Activated T-helper 17 cell treated with anti-CD3 and anti-CD28 coated beads, Interleukin-2, amount 50 U/mL, for 72 hours (primary cell): ENCODE results near the gene ATM. TPM values are rescaled to one million over a fixed set of nuclear protein-coding genes. Genes with fewer than 3 reads are reported as not detected.
A peak's percentile ranks its signal among the peaks of the same experiment; 100 is the strongest.
"Not testable (repeated sequence)": the region's sequence is repeated elsewhere in the genome, so short reads cannot be mapped to it uniquely, and the experiment has no call there.

Experiments
- ATAC-seq: fragments of 150-1000 bp; cut with Tn5 transposase; replicated peaks from 2 replicates; pipeline ENCODE4 v1.10.0; 2021; ENCODE audit warnings: mild to moderate bottlenecking, moderate library complexity
- H3K27ac Mint-ChIP-seq: one replicate; pipeline ENCODE4 v1.8.0; 2022; ENCODE audit warnings: mixed read lengths
- H3K27me3 Mint-ChIP-seq: one replicate; pipeline ENCODE4 v1.8.0; 2022; ENCODE audit warnings: mixed read lengths
- H3K36me3 Mint-ChIP-seq: one replicate; pipeline ENCODE4 v1.8.0; 2022; ENCODE audit warnings: low read depth, mild to moderate bottlenecking, mixed read lengths
- H3K4me1 Mint-ChIP-seq: one replicate; pipeline ENCODE4 v1.8.0; 2022; ENCODE audit warnings: mixed read lengths
- H3K4me3 Mint-ChIP-seq: one replicate; pipeline ENCODE4 v1.8.0; 2022; ENCODE audit warnings: mild to moderate bottlenecking, mixed read lengths
- H3K9me3 Mint-ChIP-seq: one replicate; pipeline ENCODE4 v1.8.0; 2022; ENCODE audit warnings: mixed read lengths
- total RNA-seq, 2 donors: library from RNA; stranded (reverse); gene quantifications; one replicate each; pipeline ENCODE4 v1.2.3, GENCODE V29; 2022

Gene ATM
- total RNA-seq, 2 donors from 2014 or later, result 43.6 to 89.7 TPM

DNA sequence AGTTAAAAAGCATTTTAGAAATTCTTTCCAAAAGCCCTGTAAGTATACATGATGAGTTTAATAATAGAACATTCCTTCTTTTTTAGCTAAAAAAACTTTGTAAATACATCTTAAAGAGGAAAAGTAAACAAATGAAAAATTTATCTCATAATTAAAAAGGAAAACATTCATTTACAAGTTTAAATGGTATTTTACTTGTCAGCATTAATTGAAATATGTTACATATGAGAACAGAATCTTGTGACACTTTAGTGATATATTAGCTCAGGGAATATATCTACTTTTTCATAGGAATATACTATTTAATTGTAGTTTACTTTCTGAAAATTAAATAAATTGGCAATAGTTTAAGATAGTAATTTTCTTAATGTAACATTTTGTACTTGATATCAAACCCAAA is 66.2 kb downstream of the ATM start:
- H3K4me1 Mint-ChIP-seq, H3K4me3 Mint-ChIP-seq, ATAC-seq, H3K9me3 Mint-ChIP-seq, H3K27ac Mint-ChIP-seq, H3K27me3 Mint-ChIP-seq: not testable (repeated sequence)
- H3K36me3 Mint-ChIP-seq, result peaks cover 85% of the 10 kb centered on the region

DNA sequence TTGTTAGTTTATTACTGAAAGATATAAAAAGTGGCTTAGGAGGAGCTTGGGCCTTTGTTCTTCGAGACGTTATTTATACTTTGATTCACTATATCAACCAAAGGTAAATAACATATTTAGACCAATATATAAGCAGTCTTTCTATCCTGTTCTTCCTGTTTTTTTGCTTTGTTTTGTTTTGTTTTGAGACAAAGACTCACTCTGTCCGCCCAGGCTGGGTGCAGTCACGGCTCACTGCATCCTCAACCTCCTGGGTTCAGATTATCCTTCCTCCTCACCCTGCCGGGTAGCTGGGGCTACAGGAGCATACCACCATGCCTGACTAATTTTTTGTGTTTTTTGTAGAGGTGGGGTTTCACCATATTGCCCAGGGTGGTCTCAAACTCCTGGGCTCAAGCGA is 66.8 kb downstream of the ATM start:
- H3K27ac Mint-ChIP-seq, result peak overlapping the region; percentile 20
- no peaks in the 10 kb centered on the region for H3K27me3 Mint-ChIP-seq
- peaks cover 85% of the 10 kb centered on the region for H3K36me3 Mint-ChIP-seq
- no peaks in the 10 kb centered on the region for H3K9me3 Mint-ChIP-seq
- no peak overlapping the region for H3K4me3 Mint-ChIP-seq
- no peaks in the 10 kb centered on the region for H3K4me1 Mint-ChIP-seq
- no peak for ATAC-seq

DNA sequence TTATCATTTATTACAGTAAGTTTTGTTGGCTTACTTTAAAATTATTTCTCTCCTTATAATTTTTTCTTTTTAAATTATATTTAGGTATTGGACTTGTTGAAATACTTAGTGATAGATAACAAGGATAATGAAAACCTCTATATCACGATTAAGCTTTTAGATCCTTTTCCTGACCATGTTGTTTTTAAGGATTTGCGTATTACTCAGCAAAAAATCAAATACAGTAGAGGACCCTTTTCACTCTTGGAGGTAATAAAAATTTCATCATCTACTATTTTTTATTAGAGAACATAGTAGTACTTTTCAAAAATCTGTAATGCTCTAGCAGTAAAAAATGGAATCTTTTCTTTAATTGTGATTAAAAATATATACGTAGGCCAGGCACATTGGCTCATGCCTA is 70.4 kb downstream of the ATM start:
- H3K27me3 Mint-ChIP-seq, result no peaks in the 10 kb centered on the region
- peaks cover under 1% of the 10 kb centered on the region for H3K4me1 Mint-ChIP-seq
- no peaks in the 10 kb centered on the region for H3K9me3 Mint-ChIP-seq
- H3K36me3 Mint-ChIP-seq, result peaks cover 84% of the 10 kb centered on the region
- no peak overlapping the region for H3K27ac Mint-ChIP-seq
- ATAC-seq, result no peak
- H3K4me3 Mint-ChIP-seq, result no peak overlapping the region

DNA sequence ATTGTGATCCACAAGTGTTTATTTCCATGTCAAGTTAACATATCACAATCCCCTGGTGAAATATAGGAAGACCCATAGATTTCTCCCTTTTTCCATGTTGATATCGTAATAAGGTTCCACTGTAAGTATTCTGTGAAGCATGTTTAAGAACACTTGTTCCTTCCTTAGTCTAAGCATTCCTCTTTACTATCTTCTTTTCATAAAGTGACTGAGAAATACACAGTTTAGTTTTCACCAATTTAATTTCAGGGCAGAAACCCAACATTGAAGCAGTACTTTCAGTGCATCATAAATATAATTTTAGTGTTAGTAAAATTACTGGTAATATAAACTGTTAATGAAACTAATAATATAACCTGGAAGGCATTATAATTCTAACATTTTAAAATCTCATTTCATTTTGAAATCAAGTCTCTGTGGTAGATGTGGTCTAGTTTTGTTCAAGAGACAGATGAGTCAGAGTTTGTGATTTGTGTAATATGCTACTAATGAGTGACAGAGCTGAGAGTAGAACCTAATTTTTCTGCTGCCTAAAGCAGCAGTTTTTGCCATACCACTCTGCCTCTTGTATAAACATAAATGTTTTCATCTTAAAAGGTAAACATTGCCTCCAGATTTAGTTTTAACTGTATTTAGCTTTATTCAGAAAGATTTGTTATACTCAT is 79.4 kb downstream of the ATM start:
- peak overlapping the region; percentile 54 for H3K27ac Mint-ChIP-seq
- H3K9me3 Mint-ChIP-seq, result no peaks in the 10 kb centered on the region
- peak overlapping the region; percentile 17 for H3K4me3 Mint-ChIP-seq
- peaks cover 95% of the 10 kb centered on the region for H3K36me3 Mint-ChIP-seq
- no peaks in the 10 kb centered on the region for H3K27me3 Mint-ChIP-seq
- ATAC-seq, result peak; percentile 100
- H3K4me1 Mint-ChIP-seq, result peaks cover 14% of the 10 kb centered on the region

DNA sequence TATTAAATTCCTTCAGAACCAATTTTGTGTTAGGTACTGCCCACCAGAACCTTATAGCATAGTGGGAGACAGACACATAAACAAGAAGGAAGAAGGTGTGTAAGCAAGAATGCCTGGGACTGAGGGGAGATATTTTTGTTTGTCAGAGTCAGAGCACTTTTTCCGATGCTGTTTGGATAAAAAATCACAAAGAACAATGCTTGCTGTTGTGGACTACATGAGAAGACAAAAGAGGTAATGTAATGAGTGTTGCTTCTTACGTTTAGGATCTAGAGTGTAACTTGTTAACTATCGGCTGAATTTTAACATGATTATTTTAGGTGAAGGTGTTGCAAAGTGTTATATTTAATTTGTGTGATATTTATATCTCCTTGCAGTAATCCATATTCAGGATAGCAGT is 84.9 kb downstream of the ATM start:
- Mint-ChIP-seq H3K27me3 (no peaks in the 10 kb centered on the region), H3K27ac (peak overlapping the region; percentile 65), H3K4me1 (peaks cover 7% of the 10 kb centered on the region), H3K36me3 (peaks cover 81% of the 10 kb centered on the region), H3K9me3 (no peaks in the 10 kb centered on the region), H3K4me3 (no peak overlapping the region)
- ATAC-seq, result no peak

DNA sequence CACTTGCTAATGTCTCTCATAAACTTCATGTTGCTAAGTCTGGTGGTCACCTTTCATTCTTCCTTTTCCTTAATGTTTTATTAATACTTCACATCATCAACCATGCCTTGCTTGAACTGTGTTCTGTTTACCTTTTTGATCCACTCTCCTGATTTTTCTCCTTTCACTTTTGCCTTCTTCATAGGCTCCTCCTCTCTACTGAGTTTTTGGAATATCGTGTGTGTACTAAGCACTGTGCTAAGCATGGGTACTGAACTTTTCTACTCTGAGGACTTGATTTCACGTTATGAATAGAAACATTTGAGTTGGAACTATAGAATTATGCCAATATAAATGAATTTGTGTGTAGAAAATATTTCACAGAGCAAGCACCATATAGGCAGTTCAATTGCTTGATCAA is 90.6 kb downstream of the ATM start:
- peaks cover 9% of the 10 kb centered on the region for H3K4me1 Mint-ChIP-seq
- H3K27ac Mint-ChIP-seq, result peak overlapping the region; percentile 42

DNA sequence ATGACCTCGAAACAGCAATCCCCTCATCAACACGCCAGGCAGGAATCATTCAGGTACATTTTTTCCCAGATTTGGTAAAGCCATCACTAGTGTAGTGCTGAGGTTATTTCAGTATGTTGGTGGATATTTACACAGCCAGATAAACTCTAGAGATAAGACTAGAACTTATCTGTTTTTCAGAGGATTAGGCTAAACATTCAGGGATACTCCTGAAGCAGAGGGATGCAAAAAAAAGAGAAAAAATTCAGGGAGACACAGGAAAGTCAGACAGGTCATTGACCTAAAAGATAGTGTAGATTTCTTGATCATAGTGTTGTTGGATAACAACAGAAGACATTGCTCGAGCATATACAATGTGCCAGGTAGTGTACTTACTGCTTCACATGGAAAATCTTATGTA is 93.2 kb downstream of the ATM start:
- Mint-ChIP-seq H3K4me1 (peaks cover 6% of the 10 kb centered on the region), H3K36me3 (peaks cover 67% of the 10 kb centered on the region), H3K4me3 (no peak overlapping the region), H3K27me3 (no peaks in the 10 kb centered on the region), H3K27ac (peak overlapping the region; percentile 28), H3K9me3 (no peaks in the 10 kb centered on the region)
- ATAC-seq, result no peak

More for the DNA sequence above, 90.6 kb downstream of the ATM start:
- H3K4me3 Mint-ChIP-seq, result peak overlapping the region; percentile 11
- H3K36me3 Mint-ChIP-seq, result peaks cover 67% of the 10 kb centered on the region
- H3K27me3 Mint-ChIP-seq, result no peaks in the 10 kb centered on the region
- ATAC-seq, result no peak
- H3K9me3 Mint-ChIP-seq, result no peaks in the 10 kb centered on the region

DNA sequence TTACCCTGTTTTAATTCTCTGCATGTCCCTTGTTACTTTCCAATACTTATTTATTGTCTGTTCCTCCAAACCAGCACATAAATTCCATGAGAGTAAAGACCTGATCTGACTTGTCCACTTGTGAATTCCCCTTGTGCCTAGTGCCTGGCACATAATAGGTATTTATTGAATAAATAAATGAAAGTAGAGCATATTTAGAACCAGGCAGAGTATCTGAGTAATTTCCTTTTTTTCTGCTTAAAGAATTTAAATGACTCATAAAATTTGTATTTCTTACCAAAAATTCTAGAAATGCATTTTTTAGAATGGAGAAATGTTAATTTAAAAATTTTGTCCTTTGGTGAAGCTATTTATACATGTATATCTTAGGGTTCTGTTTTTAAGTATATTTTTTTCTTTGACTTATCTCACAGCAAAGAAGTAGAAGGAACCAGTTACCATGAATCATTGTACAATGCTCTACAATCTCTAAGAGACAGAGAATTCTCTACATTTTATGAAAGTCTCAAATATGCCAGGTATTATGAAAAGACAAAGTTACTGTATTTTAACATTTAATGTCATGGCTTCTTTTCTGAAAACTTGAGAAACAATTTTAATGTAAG is 96.8 kb downstream of the ATM start:
- H3K27me3 Mint-ChIP-seq, result no peaks in the 10 kb centered on the region
- H3K27ac Mint-ChIP-seq, result peak overlapping the region; percentile 85

DNA sequence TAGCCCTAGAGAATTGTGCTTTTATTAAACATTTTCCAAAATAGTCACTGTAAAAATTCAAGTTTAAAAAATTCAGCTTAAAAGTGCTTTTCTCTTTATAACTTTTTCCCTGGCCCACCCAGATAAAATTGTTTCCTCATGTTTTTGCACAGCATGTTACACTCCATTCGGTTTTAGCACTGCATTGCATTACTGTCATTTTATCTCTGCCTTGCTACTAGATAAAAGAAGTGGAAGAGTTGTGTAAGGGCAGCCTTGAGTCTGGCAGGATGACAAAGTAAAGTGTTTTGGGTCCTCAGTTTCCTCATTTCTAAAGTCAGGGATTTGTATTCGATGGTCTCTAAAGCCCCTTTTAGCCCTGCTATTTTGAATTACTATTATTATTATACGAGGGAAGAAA is 99.8 kb downstream of the ATM start:
- H3K4me1 Mint-ChIP-seq, result no peaks in the 10 kb centered on the region
- ATAC-seq, result no peak
- peaks cover 85% of the 10 kb centered on the region for H3K36me3 Mint-ChIP-seq
- H3K4me3 Mint-ChIP-seq, result no peak overlapping the region
- no peaks in the 10 kb centered on the region for H3K27me3 Mint-ChIP-seq
- H3K27ac Mint-ChIP-seq, result no peak overlapping the region
- no peaks in the 10 kb centered on the region for H3K9me3 Mint-ChIP-seq

More for the DNA sequence above, 96.8 kb downstream of the ATM start:
- Mint-ChIP-seq H3K9me3 (no peaks in the 10 kb centered on the region), H3K4me3 (no peak overlapping the region), H3K4me1 (no peaks in the 10 kb centered on the region), H3K36me3 (peaks cover 78% of the 10 kb centered on the region)
- ATAC-seq, result no peak

DNA sequence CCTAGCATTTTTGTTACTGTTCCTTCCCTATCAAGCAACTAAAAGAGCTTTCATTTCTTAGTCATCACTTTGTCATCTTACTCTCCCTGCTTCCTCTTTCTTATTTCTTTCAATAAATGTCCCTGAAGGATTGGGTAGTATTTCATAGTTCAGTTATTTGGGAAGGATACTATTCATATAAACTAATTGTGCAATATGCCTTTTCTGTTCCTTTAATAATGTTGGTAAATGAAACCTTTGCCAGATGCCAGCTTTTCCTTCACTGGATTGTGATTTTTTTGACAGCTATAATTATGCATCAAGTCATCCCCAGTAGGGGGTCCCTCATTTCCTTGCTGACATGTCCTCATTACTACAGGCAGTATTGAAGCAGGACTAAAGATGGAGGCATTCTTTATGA is 101.7 kb downstream of the ATM start:
- Mint-ChIP-seq H3K36me3 (peaks cover 97% of the 10 kb centered on the region), H3K27me3 (no peaks in the 10 kb centered on the region), H3K27ac (no peak overlapping the region), H3K4me3 (no peak overlapping the region), H3K4me1 (no peaks in the 10 kb centered on the region), H3K9me3 (no peaks in the 10 kb centered on the region)
- no peak for ATAC-seq

DNA sequence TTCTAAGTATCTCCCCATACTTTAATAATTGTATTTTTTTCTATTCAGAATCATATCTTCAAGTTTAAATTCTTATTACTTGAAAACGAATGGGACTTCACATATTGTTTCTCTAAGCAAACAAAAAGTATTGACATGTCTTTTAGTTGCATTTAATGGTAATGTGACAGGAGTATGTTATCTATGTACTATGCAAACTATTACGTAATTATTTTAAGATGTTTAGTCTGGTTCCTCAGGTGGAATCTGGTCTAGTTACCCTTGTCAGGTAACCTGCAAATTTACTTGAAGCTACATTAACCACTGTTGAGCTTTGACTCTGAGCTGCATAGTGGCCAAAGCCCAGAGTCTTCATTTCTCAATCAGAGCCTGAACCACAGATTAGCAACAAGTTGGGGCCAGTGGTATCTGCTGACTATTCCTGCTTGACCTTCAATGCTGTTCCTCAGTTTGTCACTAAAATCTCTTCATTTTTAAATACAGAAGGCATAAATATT is 110.6 kb downstream of the ATM start:
- no peak for ATAC-seq
- no peaks in the 10 kb centered on the region for H3K27me3 Mint-ChIP-seq
- H3K27ac Mint-ChIP-seq, result no peak overlapping the region
- no peaks in the 10 kb centered on the region for H3K4me1 Mint-ChIP-seq
- H3K4me3 Mint-ChIP-seq, result no peak overlapping the region
- peaks cover 92% of the 10 kb centered on the region for H3K36me3 Mint-ChIP-seq
- no peaks in the 10 kb centered on the region for H3K9me3 Mint-ChIP-seq

DNA sequence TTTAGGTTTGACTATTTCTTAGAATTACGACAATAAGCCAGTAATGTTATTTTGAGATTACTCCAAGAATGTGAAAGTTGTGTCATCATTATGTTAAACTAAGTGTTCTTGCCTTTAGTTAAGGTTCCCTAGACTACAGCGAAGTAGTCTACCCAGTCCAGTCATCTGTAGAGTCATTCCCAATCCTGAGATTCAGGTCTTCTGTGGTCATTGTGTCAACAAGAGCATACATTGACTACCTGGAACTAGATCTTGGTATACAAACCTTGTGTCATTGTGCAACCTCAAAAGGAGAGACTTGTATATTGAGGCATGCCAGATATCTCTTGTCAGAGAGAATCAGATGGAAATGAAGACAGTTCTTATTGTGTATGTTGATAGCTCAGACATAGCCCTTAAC is 115.9 kb downstream of the ATM start:
- H3K4me1 Mint-ChIP-seq, result no peaks in the 10 kb centered on the region
- H3K27me3 Mint-ChIP-seq, result no peaks in the 10 kb centered on the region
- no peaks in the 10 kb centered on the region for H3K9me3 Mint-ChIP-seq
- peaks cover 39% of the 10 kb centered on the region for H3K36me3 Mint-ChIP-seq
- H3K27ac Mint-ChIP-seq, result no peak overlapping the region
- ATAC-seq, result no peak
- no peak overlapping the region for H3K4me3 Mint-ChIP-seq

DNA sequence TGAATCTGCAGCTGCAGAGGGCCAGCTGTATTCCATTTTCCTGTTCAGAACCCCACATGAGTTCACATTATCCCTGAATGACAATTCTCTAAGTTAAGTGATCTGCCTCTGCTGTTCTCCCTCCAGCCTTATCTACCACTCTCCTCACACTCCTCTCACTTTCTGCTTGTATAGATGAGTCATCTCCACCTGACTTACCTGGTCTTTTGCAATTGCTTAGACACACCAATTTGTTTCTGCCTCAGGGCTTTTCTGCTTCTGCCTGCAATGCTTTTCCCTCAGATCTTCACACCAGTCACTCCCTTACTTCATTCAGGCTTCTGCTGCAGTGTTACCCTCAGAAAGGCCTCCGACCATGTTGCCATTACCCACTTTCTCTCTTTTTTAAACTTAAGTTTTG is 118.1 kb downstream of the ATM start:
- Mint-ChIP-seq H3K27me3 (no peaks in the 10 kb centered on the region), H3K36me3 (peaks cover 38% of the 10 kb centered on the region), H3K27ac (no peak overlapping the region), H3K9me3 (no peaks in the 10 kb centered on the region), H3K4me1 (peaks cover 4% of the 10 kb centered on the region), H3K4me3 (no peak overlapping the region)
- ATAC-seq, result peak; percentile 26

DNA sequence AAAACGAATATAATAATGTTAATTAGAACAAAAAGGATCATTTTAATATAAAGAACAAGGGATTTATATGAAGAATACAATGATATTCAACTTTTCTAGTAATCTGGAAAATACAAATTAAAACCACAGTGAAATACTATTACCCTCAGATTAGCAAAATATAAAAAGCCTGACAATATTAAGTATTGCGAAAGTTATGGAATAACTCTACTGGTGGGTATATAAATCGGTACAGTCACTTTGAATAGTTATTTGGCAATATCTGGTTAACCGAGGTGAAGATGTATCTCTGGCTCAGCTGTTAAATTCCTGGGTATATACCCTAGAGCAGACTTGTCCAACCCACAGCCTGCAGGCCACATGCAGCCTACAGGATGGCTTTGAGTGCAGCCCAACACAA is 118.8 kb downstream of the ATM start:
- no peak overlapping the region for H3K27ac Mint-ChIP-seq
- peaks cover 4% of the 10 kb centered on the region for H3K4me1 Mint-ChIP-seq
- H3K36me3 Mint-ChIP-seq, result peaks cover 38% of the 10 kb centered on the region
- no peaks in the 10 kb centered on the region for H3K27me3 Mint-ChIP-seq
- ATAC-seq, result no peak
- H3K4me3 Mint-ChIP-seq, result no peak overlapping the region
- no peaks in the 10 kb centered on the region for H3K9me3 Mint-ChIP-seq

DNA sequence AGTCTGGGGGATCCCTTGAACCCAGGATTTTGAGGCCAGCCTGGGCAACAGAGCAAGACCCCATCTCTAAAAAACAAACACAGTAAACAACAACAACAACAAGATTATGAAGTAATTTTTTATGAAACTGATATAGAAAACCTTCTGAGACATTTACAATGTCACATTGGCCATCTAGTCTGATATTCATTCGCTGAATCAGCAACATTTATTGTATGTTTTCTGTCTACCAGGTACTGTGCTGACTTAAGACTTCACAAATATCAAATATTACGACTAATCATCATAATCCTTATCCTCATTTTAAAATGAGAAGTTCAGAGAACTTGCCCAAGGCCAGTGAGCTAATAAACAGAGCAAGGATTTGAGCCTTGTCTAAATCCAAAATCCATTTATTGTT is 120.8 kb downstream of the ATM start:
- no peak for ATAC-seq
- no peak overlapping the region for H3K4me3 Mint-ChIP-seq
- H3K9me3 Mint-ChIP-seq, result no peaks in the 10 kb centered on the region
- H3K36me3 Mint-ChIP-seq, result peaks cover 39% of the 10 kb centered on the region
- H3K4me1 Mint-ChIP-seq, result peaks cover 4% of the 10 kb centered on the region
- H3K27me3 Mint-ChIP-seq, result no peaks in the 10 kb centered on the region
- no peak overlapping the region for H3K27ac Mint-ChIP-seq
